Spleen (tissue), 7 donors: ENCODE measurements around the gene TMEM117.

ENCODE experiments used
- CTCF ChIP-seq, 11 experiments: fragments of 200-600 bp in 7 of 11; fragments of 450-650 bp in 4 of 11; sonication (generic) in 4 of 11; IDR thresholded peaks in 8 of 11; conservative IDR thresholded peaks in 3 of 11; 1 replicate in 7 of 11; 2 replicates in 4 of 11; pipeline versions ENCODE4 v1.4.0 to v1.8.0; 2016 to 2021; ENCODE audit warnings: antibody characterized with exemption in 11 of 11, inconsistent platforms in 4 of 11, mild to moderate bottlenecking in 1 of 11
- POLR2A ChIP-seq, 3 donors: fragments of 450-650 bp; IDR thresholded peaks; one replicate each; pipeline ENCODE4 v1.5.1; 2017; ENCODE audit warnings: antibody characterized with exemption in 3 of 3, mild to moderate bottlenecking in 1 of 3
- POLR2AphosphoS5 ChIP-seq, 3 donors: sonication (generic); formaldehyde crosslinking; IDR thresholded peaks; one replicate each; pipeline ENCODE4 v1.5.1; 2017; ENCODE audit warnings: antibody characterized with exemption in 3 of 3
- donor health status: DM: no; HTN: no; CAD: no; lungs with moderate emphysema.
- donor health status: DM: no; HTN: no; CAD: no.
- donor health status: DM: no; HTN: no; CAD: no.

DNA sequence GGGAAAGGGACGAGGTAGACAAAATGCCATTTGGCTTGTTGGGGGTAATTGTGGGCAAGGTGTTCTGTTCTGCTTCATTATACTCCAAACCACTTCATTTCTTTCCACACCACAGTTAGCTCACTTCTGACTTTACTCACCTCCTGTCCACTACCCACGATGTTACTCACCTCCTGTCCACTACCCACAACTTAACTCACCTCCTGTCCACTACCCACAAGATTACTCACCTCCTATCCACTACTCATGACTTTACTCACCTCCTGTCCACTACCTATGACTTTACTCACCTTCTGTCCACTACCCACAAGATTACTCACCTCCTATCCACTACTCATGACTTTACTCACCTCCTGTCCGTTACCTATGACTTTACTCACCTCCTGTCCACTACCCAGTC is 19.7 kb upstream of the TMEM117 start:
- TF ChIP-seq CTCF (IDR thresholded peaks at IDR 0.05 in 8 of 11, conservative IDR thresholded peaks at IDR 0.05 in 3 of 11), result no peak
- no peak for TF ChIP-seq POLR2AphosphoS5 (IDR thresholded peaks at IDR 0.05)
- TF ChIP-seq POLR2A (IDR thresholded peaks at IDR 0.05), result no peak
